DOHH2 (cell line): Measurements from ENCODE around the gene TAAR5.

Experiments used
- CTCF ChIP-seq: fragments of 200-600 bp; sonication (generic); IDR thresholded peaks from one replicate; pipeline ENCODE4 v1.5.1; 2014; ENCODE audit warnings: antibody characterized with exemption, mild to moderate bottlenecking, low read depth, low read length; ENCODE audit not compliant: poor library complexity, severe bottlenecking
- EZH2phosphoT487 ChIP-seq: fragments of 200-600 bp; sonication (generic); IDR thresholded peaks from 2 replicates; pipeline ENCODE4 v1.6.1; 2017; ENCODE audit warnings: borderline replicate concordance, mild to moderate bottlenecking, antibody characterized with exemption, low read length, moderate library complexity, mixed read lengths

GRCh38 chr6:132544826-132545225 lies 44.7 kb downstream of the TAAR5 start:
- TF ChIP-seq CTCF (no peak), EZH2phosphoT487 (no peak)
